ENCODE data around the gene GPR139.

DNA sequence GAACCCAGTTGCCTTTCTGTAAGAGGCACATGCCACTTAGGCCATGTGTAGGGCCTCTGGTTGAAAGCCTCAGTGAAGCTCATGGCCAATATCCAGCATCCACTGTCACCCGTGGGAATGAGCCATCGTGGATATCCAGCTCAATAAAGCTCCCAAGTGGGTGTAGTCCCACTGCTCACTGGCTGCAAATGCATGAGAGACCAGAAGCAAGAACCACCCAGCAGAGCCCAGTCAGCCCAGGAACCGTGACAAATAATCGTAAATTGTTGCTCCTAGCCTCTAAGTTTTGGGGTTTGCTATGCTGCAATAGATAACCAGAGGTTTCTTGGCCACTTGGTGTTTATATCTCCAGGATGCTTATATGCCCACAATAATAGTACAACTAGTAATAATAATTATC lies 33.7 kb downstream of the GPR139 start:
- no peak for TF ChIP-seq CTCF (IDR thresholded peaks at IDR 0.05; ENCODE audit: low read depth, low read length, poor library complexity, severe bottlenecking)
- TF ChIP-seq EZH2phosphoT487 (IDR thresholded peaks at IDR 0.05; ENCODE audit: borderline replicate concordance, low read length): no peak
